K562 (cell line): ENCODE measurements around the gene CREB5.

ENCODE experiments used
- YBX1 ChIP-seq: fragments of 450-650 bp; IDR thresholded peaks from 2 replicates; pipeline ENCODE4 v1.7.1; 2016; ENCODE audit warnings: mild to moderate bottlenecking
- TF ChIP-seq, protein P1 (sequence below): fragments of 450-650 bp; IDR thresholded peaks from 2 replicates; pipeline ENCODE4 v1.6.1; 2014; ENCODE audit warnings: low read depth, mild to moderate bottlenecking, moderate library complexity, borderline replicate concordance

DNA sequence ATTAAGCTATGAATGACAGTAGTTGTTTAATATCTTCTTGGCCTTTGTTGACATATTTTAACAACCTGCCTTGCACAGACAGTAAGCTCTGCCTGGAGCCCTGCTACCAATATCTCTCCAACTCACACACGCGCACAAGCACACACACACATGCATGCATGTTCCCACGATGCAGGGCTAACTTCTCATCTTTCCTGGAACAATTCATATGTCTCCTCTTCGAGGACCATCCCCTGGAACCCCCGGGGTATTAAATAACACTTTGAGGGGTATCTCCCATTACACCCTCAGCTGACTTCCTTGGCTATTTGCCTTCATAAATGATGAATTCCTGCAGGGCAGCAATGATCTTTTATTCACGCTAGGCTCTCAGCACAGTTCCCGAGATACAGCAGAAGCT is 287.8 kb downstream of the CREB5 start:
- no peak for TF ChIP-seq YBX1
- TF ChIP-seq, protein P1, sequence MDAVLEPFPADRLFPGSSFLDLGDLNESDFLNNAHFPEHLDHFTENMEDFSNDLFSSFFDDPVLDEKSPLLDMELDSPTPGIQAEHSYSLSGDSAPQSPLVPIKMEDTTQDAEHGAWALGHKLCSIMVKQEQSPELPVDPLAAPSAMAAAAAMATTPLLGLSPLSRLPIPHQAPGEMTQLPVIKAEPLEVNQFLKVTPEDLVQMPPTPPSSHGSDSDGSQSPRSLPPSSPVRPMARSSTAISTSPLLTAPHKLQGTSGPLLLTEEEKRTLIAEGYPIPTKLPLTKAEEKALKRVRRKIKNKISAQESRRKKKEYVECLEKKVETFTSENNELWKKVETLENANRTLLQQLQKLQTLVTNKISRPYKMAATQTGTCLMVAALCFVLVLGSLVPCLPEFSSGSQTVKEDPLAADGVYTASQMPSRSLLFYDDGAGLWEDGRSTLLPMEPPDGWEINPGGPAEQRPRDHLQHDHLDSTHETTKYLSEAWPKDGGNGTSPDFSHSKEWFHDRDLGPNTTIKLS, result no peak
